Erythroblast (primary cell): ENCODE data around the gene ENDOU.

Source experiments
- GATA1 ChIP-seq: IDR thresholded peaks from 2 replicates; pipeline ENCODE4 v1.6.1; 2011; ENCODE audit warnings: low read depth, mild to moderate bottlenecking, control low read depth, low read length, moderate library complexity
- POLR2A ChIP-seq: IDR thresholded peaks from 2 replicates; pipeline ENCODE4 v1.6.1; 2011; ENCODE audit warnings: mild to moderate bottlenecking, low read length

- TF ChIP-seq POLR2A = no peak
- no peak for TF ChIP-seq GATA1
These were observed 20.8 kb upstream of the ENDOU start for GRCh38 chr12:47746073-47746472.
